Colon (tissue), 2 donors: Measurements from ENCODE around the gene SASH1.

Source experiments
- FAIRE-seq: peaks from 2 replicates; lab custom pipeline; 2012; peaks lifted over from hg19 to GRCh38; lab: Jason Lieb, UNC
- donor health status: control.
- donor health status: control.

SASH1 gene

DNA sequence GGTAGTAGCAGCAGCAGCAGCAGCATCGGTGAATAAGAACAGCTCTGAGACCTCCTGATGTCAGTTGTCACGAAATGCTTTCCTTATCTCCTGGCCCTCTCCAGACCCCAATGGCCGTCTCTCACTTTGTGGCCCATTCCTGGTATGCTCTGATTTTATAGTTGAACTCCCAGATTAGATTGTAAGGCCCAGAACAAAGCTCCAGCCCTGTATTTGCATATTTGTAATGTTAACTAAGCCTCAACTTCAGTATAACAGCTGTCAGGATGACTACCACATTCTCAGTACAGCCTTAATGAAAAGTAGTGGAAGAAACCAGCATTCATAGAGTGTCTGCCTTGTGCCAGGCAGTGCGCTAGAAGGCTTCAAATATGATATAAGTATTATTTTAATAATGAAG lies 180.9 kb downstream of the SASH1 start:
- FAIRE-seq = no peak

DNA sequence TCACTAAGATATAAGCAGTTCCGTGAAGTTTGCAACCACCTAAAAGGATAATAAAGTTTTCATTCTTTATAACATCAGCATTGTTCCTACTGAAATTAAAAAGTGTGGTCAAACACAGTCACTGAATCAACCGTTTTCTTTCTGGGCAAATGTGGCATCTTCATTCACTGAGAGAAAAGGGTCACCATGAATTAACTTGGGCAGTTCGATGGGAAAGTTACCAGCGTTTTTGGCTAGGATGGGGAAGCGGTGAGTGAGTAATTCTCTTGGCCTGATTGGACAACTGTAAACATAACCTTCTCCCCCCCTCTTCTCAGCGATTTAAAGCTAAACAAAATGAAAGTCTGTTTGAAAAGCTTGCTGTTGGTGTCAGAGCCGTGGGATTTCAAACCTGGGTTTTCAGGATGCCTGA lies 181.8 kb downstream of the SASH1 start:
- no peak for FAIRE-seq

DNA sequence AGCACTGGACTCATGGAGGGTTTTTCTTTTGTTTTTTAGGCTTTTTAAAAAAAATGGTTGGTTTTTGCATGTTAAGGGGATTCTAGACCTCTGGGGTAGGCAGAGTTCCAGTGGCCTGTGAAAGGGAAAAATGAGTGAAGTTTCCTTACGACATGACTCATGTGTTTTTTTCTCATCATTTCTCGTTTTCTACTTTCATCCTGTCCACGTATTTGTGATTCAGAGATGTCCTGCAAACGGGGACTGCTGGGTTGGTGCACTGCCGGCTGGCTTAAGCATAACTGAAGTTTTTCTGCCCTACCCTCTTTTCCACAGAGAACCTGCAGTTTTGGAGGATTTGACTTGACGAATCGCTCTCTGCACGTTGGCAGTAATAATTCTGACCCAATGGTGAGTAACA lies 182.3 kb downstream of the SASH1 start:
- FAIRE-seq = no peak

DNA sequence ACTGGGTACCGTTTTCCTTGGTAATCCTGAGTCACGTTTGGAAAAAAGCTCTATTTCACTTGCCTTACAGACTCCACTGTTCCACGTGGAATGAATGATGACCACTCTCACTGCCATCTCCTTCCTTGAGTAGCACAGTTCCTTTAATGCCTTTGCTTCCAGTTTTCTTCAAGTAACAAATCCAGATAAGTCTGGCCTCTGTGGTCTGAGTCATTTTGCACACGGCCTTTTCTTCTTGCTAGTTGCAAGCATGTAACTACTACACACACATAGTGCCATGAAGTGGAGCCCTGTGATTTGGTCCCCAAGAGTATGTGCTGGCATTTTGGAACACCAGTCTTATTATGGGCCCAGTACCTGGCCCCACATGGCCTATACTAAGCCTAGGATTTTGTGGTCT lies 182.8 kb downstream of the SASH1 start:
- no peak for FAIRE-seq

DNA sequence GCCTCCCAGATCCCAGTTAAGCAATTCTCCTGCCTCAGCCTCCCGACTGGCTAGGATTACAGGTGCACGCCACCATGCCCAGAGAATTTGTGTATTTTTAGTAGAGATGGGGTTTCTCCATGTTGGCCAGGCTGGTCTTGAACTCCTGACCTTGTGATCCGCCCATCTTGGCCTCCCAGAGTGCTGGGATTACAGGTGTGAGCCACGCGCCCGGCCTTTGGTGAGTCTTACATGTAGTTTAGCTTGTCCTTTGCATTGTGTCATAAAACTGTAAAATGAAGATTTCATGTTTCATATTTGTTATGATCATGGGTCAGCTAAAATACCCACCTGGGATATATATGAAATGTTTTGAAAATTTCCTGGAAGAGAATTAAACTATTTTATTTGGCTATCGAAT lies 183.5 kb downstream of the SASH1 start:
- no peak for FAIRE-seq

DNA sequence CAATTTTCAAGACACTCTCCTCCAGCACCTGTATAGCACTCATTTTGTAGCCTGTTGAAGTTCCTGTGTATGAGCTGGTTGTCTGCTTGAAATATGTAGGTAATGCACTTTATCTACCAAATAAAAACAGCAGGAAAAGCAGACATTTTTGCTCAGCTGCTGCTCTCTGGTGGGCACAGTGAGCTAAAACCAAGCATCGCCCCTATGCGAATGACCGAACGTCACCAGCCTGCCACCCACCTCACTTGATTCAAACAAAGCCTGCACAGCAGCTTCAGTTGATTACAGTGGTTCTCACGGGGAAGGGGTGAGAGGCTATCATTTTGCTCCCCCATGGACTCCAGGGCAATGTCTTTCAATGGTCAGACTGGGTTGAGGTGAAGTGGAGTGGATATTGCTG lies 185.7 kb downstream of the SASH1 start:
- no peak for FAIRE-seq

DNA sequence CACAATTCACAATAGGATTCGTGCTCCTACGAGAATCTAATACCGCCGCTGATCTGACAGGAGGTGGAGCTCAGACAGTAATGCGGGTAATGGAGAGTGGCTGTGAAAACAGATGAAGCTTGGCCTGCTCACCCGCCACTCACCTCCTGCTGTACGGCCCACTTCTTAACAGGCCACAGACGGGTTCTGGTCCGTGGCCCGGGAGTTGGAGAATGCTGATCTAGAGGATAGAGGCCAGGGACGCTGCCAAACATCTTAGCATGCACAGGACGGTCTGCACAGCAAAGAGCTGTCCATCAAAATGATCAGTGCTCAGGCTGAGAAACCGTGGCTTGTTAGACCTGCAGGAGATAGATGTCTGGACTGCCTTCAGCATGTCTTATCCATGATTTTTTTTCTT lies 186.4 kb downstream of the SASH1 start:
- FAIRE-seq = no peak

DNA sequence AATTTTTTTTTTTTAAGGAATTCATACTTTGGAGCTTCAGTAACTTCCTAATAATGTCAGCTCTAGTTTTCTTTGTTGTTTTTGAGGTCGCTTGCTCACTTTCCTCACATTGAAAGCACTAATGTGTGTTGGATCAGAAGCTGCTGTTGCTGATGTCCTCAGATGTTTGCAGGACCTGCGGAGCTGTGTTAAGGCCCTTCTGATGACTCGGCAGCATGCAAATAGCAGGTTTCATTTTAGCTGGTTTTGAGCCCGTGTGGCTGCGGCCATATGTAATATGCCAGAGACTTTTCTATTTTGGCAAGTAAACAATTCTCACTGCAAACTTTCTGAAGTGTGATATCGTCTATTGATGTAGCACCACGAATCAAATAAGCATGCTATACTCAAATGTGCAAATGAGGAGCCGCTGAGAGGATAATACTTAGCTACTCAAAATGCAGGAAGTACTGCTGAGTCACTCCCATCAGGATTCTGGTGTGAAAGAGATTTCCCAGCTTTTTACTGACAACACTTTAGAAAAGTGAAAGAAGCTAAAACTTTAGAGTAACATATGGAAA lies 187.8 kb downstream of the SASH1 start:
- no peak for FAIRE-seq

DNA sequence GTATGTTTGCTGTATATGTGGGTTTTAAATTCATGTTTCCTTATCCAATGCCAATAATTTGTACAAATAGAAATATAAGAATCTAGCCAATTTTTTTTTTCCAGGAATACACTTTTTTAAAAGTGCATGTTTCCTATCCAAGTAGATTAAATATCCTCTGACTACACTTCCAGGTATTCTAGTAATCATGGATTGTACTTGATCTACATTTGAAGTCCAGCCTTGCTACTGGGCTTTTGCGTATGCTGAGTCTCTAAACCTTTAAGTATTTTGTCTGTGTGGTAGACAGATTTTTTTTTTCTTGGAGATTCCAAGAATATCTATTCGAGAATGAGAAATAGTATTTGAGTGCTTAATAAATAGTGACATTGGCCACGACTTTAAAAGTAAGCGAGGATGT lies 188.3 kb downstream of the SASH1 start:
- FAIRE-seq = no peak

DNA sequence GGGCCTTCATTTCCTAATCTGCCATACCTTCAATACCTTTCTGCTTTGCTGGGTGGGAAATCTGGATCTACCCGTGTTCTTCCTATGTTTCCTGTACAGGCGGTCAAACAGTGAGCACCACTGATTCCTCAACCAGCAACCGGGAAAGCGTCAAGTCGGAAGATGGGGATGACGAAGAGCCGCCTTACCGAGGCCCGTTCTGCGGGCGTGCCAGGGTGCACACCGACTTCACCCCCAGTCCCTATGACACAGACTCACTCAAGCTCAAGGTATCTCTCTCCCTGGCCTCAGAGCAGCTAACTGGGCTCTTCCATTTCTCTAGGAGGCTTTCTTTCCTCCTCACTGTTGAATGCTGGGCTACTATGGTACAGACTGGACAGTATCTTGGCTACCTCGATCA lies 190.1 kb downstream of the SASH1 start:
- no peak for FAIRE-seq

DNA sequence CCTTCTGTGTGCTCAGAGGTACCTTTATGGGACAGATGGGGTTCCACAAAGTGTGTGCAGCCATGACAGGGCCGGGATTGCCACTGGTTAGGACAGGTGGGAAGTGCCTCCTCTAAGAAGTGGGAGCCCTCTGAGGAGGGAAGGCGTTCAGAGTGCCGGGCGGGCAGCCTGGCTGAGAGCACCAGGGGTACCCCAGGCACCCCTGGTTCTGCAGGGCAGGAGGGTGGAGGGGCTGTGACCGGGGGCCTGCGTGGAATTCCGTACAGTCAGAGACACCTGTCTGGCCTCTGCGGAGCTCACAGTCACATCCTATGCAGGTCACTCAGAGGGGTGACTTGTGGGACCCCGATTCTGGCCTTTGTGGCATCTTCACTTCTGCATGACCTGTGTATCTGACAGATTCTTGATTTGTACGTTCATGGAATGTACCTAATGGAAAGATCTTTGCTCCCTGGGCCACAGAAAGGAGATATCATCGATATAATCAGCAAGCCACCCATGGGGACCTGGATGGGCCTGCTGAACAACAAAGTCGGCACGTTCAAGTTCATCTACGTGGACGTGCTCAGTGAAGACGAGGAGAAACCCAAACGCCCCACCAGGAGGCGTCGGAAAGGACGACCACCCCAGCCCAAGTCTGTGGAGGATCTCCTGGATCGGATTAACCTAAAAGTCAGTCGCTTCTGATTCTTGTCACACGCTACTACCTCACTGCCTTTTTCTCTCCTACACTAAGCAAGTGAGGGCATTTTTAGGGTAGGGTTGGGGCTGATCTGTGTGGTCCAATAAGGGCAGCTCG lies 190.9 kb downstream of the SASH1 start:
- FAIRE-seq = no peak

DNA sequence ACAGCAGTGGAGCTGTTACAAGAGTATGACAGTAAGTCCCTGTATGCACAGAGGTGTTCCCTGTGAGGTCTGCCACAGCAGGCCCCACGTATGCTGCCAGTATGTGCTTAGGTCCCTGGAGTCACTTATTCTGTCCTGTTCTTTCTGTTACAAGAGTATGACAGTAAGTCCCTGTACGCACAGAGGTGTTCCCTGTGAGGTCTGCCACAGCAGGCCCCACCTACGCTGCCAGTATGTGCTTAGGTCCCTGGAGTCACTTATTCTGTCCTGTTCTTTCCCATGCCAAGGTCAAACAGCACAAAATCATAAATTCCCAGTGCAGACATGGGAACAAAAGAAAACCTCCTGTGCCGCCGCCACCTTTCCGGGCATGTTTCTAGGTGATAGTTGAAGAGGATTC lies 192.2 kb downstream of the SASH1 start:
- no peak for FAIRE-seq

DNA sequence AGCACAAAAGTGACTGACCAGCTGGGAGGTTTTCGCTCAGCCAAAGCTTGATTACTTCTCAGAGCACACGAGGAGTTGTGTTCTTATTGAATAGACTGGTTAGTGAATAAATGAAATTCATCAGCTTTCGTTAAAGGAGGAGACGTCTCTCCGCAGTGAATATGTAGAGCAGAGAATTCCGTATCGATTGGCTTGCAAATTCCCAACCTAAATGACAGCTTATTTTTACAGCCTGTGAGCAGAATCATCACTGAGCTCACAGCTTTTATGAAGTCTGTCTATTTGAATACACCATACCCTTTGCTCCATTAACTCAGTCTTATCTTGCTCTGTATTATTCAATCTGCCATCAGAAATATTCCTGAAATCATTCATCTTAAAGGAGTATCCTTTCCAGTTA lies 192.7 kb downstream of the SASH1 start:
- no peak for FAIRE-seq

DNA sequence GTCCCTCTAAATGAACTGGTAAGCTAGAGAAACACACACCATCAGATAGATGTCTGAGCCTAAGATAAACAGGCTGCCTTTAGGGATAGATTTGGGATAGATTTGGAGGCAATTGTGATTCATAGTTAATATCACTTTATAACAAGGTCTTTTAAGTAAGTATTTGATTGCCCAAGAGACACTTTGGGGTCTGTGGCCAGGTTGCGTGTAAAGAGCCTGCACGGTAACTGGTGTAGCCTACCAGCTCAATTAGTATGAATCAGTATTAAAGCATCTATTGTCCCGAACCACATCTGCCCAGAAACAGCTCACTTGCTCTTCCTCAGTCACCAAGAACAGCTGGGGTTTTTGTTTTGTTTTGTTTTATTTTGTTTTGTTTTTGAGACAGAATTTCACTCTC lies 193.3 kb downstream of the SASH1 start:
- FAIRE-seq = no peak

DNA sequence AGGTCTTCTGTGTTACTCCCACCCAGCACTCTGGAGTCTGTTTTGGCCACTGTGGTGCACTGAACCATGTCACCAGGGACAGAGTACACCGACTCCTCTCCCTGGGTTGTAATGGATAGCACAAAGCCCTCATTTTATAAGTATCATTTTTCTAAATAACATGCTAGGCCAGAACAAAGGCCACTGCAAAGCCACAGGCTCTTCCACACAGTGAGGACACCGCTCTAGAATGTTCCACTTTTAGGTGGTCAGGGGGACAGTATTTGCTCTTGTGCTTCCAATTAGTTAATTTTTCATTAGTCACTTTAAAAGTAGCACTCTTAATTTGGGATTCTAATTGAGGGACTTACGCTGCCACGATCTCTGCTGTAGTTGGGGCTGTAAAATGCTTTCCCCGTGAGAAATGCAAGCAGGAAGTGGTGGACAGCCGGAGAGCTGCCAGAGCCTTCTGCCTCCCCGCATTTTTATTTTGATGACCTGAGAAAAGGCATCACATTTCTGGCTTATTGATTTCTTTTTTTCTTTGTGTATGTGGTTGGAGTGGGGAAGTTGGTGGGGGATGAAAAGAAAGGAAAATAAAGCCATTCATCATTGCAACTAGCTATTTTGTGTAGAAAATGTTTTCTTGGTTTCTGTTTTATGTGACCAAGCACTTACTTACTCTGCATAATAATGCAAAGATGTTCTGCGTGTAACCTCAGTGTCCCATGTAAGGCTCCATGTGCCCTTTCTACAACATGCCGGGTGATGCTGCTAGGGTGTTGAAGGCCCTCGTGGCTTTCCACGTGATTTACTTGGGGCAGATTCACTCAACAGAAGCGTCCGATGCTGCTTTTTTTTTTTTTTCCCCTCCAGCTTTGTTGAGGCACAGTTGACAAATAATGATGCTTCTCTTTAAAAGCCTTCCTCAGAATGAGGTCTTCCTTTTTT lies 195.9 kb downstream of the SASH1 start:
- FAIRE-seq = no peak

DNA sequence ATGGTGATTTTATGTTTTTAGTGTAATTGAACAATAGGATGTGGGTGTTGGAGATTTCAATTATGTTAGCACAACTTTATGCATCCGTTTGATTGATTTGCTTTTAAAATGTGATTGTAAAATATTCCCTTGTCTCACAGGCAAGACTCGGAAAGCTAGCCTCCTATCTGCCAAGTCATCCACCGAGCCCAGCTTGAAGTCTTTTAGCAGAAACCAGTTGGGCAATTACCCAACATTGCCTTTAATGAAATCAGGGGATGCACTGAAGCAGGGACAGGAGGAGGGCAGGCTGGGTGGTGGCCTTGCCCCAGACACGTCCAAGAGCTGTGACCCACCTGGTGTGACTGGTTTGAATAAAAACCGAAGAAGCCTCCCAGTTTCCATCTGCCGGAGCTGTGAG lies 200.9 kb downstream of the SASH1 start:
- no peak for FAIRE-seq

DNA sequence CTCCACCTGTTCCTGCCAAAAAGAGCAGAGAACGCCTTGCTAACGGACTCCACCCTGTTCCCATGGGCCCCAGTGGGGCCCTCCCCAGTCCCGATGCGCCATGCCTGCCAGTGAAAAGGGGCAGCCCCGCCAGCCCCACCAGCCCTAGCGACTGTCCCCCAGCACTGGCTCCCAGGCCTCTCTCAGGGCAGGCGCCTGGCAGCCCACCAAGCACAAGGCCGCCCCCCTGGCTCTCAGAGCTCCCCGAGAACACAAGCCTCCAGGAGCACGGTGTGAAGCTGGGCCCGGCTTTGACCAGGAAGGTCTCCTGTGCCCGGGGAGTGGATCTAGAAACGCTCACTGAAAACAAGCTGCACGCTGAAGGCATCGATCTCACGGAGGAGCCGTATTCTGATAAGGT lies 201.8 kb downstream of the SASH1 start:
- FAIRE-seq = no peak

DNA sequence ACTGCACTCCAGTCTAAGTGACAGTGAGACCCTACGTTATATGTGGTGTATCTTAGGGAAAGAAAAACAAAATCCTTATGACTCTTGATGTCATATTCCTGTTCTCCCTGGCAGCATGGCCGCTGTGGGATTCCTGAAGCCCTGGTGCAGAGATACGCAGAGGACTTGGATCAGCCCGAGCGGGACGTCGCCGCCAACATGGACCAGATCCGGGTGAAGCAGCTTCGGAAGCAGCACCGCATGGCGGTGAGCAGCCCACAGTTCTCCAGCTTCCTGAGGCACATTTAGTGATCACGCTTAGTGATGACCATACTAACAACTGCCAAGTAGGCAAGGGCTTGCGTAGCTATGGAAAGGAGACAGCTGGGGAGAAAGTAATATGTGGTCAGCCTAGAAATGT lies 203.3 kb downstream of the SASH1 start:
- no peak for FAIRE-seq

DNA sequence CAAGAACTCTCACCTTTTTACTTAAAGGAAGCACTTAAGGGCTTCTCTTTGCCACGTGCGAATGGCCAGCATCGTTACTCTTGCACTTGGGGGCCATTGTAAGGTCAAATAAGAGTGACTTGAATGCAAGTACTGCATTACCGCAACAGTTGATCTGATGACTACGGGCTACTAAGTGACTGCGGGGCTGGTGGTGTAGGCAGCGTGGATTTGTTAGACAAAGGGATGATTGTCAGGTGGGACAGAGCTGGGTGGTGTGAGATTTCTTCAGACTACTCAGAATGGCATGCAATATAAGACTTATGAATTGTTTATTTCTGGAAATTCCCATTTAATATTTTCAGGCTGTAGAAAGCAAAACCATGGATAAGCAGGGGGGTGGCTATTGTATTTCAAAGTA lies 204.5 kb downstream of the SASH1 start:
- FAIRE-seq = no peak

DNA sequence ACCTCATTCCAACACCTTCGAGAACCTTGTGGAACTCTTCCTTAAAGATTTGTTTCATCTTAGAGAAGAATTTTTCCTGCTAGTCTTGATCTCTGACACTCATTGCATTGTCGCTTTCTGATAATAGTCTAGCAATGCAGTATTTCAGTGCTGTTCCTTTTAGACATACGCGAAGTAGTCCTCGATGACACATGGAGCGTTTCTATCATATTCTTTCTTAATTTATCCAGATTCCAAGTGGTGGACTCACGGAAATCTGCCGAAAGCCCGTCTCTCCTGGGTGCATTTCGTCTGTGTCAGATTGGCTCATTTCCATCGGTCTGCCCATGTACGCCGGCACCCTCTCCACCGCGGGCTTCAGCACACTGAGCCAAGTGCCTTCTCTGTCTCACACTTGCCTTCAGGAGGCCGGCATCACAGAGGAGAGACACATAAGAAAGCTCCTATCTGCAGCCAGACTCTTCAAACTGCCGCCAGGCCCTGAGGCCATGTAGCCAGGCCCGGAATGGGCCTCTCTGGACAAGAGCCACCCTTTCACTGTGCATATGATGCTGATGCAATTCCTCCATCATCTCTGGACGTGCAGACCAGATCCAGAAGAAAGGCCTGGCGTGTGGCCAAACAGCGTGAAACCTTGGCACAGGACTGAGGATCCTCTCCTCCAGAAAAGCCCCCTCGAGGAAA lies 205.6 kb downstream of the SASH1 start:
- no peak for FAIRE-seq

DNA sequence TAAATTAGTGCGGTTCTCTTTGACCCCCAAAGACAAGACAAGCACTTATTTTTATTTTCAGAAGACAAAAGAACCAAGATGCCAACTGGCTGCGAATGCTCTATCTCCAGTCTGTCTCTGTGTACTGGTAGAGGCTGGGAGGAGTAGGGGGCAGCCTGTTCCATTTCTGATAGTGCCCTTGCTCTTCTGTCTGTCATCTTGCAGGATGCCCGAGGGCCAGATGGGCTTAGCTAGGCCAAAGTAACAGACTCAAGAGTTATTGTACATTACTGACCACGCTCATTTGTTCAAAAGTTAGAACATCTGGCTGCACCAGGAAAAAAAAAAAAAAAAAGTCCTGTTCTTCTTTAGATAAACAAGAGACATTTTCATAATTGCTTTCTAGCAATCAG lies 206.1 kb downstream of the SASH1 start:
- no peak for FAIRE-seq

DNA sequence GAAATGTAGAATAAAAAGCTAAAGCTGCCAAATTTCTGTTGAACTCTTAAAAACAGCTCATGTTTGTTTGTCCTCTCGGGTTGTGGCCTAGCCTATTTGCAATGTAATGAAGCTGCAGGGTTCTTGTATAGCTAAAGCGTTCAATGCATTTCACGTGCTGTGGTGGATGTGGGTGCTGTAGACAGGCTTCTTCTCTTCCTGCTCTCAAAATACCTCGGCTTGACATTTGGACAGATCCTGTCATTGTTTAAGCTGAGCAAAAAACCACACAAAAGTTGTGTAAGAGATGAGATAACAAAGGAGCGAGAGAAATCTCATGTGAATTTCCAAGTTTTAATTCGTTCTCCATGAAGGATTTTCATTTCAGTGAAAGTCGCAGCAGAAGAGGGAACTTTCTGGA lies 207.9 kb downstream of the SASH1 start:
- FAIRE-seq = no peak

DNA sequence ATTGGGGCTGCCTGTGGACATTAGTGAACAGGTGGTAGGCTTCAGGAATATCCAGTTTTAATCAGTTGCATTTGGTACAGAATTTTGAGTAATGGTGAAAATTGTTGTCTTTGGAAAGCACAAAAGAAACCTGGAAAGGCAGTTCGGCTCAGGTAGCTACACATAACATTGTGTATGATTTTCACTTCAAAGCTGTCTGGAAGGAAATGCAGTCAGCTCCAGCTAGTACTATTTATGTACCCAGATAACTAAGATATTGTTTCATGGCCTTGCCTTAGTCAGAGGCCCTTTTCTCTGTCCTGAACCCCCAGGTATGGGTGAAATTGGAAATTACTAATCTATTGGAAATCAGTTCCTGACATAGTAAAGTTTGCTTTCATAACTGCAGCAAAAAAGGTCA lies 208.6 kb downstream of the SASH1 start:
- FAIRE-seq = no peak
